ENCODE results near the gene KCNQ1OT1.

KCNQ1OT1 gene

DNA sequence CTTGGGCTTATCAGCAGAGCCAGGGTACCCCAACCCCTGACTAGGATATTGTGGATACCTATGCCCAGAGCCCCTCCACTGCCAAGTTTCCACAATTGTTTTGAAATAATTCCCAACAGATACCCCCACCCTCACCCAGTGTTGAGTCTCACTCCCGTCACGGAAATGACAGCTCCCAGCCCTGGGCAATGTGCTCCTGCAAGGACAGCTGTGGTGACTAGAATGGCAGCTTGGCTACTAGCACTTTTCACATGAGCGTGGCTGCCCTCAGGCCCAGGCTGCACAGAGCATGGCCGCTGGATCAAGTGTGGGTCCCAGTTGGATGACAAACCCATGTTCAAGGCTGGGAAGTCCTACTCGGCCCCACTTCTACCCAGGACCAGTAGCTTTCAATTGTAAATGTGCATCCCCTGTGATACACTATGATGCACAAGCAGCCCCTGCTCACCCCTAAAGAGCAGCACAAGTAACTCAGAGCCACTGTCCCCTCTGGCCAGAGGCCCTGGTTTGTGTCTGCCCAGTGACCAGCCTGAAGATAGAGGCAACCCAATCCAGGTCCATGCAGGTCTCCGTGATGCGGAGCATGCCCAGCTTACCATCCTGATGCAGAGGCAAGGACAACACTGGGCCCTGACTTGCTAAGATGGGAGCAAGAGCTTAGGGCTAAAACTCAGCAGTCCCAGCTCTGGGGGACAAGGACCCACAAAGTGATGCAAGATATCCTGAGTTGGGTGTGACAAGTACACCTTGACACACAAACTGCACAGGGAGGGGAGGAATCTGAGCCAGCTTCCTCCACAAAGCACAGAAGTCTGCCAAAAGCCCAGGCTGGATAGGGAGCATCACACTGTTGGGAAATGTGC, 13.2 kb downstream of the KCNQ1OT1 start:
- DNase-seq = no peak

- DNase-seq = no peak
These were observed 14.0 kb downstream of the KCNQ1OT1 start for GRCh38 chr11:2685566-2686359.

GRCh38 chr11:2685051-2685450, 14.7 kb downstream of the KCNQ1OT1 start:
- no peak for DNase-seq

DNA sequence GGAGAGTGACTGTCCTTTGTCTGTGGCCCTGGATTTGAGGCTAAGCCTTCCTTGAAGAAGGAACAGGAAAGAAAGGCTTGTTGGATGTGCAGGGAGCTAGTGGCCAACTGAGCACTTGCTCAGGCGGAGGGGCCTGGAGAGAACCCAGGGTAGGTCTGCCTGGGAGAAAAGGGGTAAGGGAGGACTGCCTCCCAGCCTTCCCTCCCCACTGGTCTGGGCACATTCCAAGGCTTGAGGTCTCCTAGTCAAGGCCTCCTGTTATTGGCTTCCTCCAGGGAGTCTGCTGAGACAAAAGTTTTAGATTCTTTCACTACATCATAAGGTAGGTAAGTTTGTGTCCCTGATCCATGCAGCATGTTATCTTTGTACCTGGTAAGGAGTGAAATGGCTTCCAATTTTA, 15.2 kb downstream of the KCNQ1OT1 start:
- no peak for DNase-seq

DNA sequence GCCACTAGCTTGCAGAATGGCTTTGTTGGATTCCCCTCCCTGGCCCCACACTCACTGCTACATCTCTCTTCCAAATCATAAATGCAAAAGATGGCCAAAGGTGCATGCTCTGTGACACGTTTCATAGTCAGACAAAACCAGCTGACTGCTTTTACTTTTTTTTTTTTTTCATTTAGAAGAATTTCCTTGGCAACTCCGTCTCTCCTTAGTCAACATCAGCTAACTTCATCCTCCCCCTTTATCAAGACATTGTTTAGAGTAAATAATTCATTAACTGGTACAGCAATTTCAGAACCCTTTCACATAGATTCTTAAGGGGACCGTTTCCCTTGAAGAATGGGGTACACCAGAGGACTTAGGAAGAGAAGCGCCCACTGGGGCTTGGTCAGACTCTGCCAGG, 16.0 kb downstream of the KCNQ1OT1 start:
- DNase-seq = no peak

DNA sequence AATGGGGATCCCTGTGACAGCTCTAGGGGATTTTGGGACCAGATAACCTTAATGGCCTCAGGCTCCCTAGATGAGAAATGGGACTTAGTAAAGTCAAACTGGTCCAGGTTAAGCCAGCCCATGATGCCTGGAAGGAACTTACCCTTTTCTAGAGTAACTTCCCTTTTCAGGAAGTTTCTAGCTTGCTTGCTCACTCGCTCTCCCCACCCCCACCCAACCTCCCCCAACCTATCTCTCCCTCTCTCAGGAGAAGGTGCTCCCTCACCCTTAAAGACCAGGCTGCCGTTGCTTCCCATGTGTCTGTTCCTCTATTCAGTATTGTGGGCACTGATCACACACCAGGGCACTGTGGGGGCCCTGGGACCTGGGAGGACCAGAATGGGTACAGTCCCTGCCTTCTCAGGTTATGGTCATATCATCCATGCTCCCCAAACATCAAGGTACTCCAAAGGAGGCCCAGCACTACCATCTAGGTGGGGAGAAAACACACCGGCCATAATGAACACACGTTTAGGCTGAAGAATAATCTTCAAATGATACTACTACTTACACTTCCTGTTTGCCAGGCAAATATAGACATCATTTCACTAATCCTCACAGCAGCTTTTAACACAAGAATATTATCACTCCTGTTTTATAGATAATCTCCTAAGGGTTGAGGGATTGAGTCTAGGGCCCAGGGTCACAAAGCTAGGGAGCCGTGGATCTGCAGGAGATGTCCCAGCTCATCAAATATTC, 18.2 kb downstream of the KCNQ1OT1 start:
- DNase-seq = no peak

- no peak for DNase-seq
These were observed 20.6 kb downstream of the KCNQ1OT1 start for GRCh38 chr11:2679011-2679676.

- no peak for DNase-seq
These were observed 21.4 kb downstream of the KCNQ1OT1 start for GRCh38 chr11:2678396-2678795.

GRCh38 chr11:2677127-2677526, 22.7 kb downstream of the KCNQ1OT1 start:
- DNase-seq = no peak

- DNase-seq = no peak
These were observed 24.3 kb downstream of the KCNQ1OT1 start for GRCh38 chr11:2675540-2675939.

- no peak for DNase-seq
These were observed 25.1 kb downstream of the KCNQ1OT1 start for GRCh38 chr11:2674658-2675131.

- DNase-seq = no peak
These were observed 25.8 kb downstream of the KCNQ1OT1 start for GRCh38 chr11:2673871-2674471.

GRCh38 chr11:2673250-2673610, 26.6 kb downstream of the KCNQ1OT1 start:
- DNase-seq = no peak

- DNase-seq = no peak
These were observed 27.1 kb downstream of the KCNQ1OT1 start for GRCh38 chr11:2672553-2673249.

- no peak for DNase-seq
These were observed 28.0 kb downstream of the KCNQ1OT1 start for GRCh38 chr11:2671748-2672147.

GRCh38 chr11:2670541-2671100, 29.2 kb downstream of the KCNQ1OT1 start:
- no peak for DNase-seq

GRCh38 chr11:2669634-2670469, 29.9 kb downstream of the KCNQ1OT1 start:
- no peak for DNase-seq

DNA sequence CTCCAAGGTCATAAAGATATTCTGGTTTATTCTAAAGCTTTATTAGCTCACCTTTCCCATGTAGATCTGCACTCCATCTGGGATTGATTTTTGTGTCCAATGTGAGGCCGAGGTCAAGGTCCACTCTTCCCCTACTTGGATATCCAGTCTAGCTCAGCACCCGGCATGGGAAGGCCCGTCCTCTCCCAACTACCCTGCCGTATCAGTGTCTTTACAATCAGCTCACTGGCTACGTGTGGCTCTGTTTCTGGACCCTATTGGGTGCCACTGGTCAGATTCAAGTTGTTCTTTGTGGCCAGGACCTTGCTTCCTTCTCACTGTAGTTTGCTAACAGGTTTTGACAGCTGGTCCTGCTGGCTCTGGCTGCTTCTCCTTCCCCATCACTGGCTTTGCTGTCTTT, 30.9 kb downstream of the KCNQ1OT1 start:
- DNase-seq = no peak

- no peak for DNase-seq
These were observed 31.9 kb downstream of the KCNQ1OT1 start for GRCh38 chr11:2667940-2668339.

- no peak for DNase-seq
These were observed 32.8 kb downstream of the KCNQ1OT1 start for GRCh38 chr11:2666828-2667570.

All from NCI-H526 (cell line).